ENCODE results near the gene PRXL2B. TPM values are rescaled to one million over a fixed set of nuclear protein-coding genes. Genes with fewer than 3 reads are reported as not detected.

Gene PRXL2B, protein sequence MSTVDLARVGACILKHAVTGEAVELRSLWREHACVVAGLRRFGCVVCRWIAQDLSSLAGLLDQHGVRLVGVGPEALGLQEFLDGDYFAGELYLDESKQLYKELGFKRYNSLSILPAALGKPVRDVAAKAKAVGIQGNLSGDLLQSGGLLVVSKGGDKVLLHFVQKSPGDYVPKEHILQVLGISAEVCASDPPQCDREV
- 50.0 and 50.6 TPM in 2 replicates for total RNA-seq

DNA sequence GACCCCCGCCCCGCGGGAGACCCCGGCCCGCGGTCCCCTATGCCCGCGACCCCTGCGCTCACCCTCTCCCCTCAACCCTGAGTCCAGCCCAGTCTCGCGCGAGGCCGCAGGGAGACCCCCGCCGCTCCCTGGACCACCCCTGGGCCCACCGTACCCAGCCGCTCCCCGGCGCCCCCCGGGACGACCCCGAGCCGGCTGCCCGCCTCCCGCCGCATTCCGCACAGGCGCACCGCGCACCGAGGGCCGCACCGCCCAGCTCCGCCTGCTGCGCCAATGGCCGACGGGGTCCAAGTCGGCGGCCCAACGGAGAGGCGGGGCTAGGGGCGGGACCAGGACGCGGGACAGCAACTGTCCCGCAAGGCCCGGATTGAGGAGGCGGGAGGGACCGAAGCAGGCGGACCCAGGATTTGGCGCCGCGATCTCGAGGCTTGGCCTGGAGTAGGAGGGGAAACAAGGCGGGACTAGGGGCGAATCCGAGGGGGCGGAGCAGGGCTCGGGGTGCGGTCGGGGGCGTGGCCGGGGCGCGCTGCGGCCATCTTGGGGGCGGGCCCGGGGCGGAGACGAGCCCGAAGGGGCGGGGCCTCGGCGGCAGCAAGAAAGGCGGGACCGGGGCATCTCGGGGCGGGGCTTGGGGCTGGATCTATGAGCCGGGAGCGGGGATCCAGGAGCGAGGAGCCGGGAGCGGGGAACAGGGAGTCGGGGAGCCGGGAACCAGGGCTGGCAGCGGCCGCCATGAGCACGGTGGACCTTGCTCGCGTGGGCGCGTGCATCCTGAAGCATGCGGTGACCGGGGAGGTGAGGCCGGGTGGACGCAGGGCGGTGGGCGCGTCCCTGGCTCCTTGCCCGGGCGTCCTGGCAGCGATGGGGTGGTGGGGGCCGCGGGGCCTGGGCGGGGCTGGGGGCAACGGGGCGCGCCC lies at the start of gene PRXL2B:
TSS of gene PRXL2B (plus strand) at position 624 of the 917 bp plus-strand sequence. CDS start at position 733, 109 bp downstream.

DNA sequence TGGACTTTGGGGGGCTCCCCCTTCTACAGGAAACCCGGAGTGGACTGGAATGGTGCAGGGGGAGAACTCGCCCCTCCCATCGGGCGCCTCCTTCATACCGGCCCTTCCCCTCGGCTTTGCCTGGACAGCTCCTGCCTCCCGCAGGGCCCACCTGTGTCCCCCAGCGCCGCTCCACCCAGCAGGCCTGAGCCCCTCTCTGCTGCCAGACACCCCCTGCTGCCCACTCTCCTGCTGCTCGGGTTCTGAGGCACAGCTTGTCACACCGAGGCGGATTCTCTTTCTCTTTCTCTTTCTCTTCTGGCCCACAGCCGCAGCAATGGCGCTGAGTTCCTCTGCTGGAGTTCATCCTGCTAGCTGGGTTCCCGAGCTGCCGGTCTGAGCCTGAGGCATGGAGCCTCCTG lies 30.3 kb upstream of the PRXL2B start, which contains the start of gene TNFRSF14:
TSS of gene TNFRSF14 (plus strand) at position 95 of the 401 bp plus-strand sequence. CDS start at position 389, 294 bp downstream.

DNA sequence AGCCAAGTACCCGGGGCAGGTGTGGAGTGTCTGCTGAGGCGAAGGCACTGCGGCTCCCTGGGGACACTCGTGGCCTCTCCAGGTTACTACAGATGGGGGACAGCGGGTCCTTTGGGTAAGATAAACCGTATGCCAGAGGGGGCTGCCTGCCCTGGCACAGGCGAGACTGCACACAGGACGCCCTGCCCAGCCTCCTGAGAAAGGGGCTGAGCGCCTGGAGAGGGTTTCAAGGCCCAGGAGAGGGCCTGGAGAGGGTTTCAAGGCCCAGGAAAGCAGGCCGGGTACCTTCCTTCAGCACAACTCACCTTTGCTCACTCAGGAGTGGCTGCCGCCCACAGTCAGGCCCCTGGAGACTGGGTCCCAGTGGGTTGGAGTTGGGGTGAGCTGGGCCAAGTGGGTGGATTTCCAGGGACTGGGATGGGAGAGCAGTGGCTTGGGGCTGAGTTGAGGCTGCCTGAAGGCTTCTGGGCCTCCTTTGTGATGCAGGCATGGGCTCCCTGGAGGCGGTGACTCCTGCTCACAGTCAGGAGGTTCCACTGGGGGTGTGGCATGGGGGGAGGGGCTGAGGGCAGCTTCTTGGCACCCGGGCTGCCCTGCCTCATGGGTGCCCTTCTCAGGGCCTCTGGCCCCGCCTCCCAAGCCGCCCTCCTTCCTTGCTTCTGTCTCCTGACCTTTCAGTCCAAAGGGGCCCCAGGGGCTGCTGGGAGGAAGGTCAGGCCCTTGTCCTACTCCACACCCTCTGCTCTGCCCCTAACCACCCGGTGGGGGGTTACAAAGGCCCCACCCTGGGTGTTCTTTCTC lies 46.2 kb downstream of the PRXL2B start, which contains the start of gene MMEL1:
TSS of gene MMEL1 (minus strand) at position 456 of the 801 bp plus-strand sequence. CDS start 3,532 bp downstream, outside the sequence.

Other genes with a start within 250 kb of the PRXL2B start
- gene MORN1, start 195.2 kb upstream of the PRXL2B start, total RNA-seq = 5.8 and 8.2 TPM in 2 replicates
- gene RER1, start 194.9 kb upstream of the PRXL2B start, total RNA-seq = 54.2 and 93.9 TPM in 2 replicates
- 33.8 and 39.8 TPM in 2 replicates for gene PEX10, start 174.2 kb upstream of the PRXL2B start, total RNA-seq
- gene PLCH2, start 110.5 kb upstream of the PRXL2B start, total RNA-seq = under 0.01 and 0.33 TPM in 2 replicates
- gene PANK4, start 60.2 kb upstream of the PRXL2B start, total RNA-seq = 30.3 and 35.6 TPM in 2 replicates
- gene HES5, start 56.5 kb upstream of the PRXL2B start, total RNA-seq = under 0.01 TPM in 1 of 2 replicates, not detected in the other
- gene TNFRSF14, start 30.4 kb upstream of the PRXL2B start, total RNA-seq = 35.2 and 55.2 TPM in 2 replicates
- gene MMEL1, start 46.2 kb downstream of the PRXL2B start, total RNA-seq = 0.38 and 5.9 TPM in 2 replicates
- gene TTC34, start 214.9 kb downstream of the PRXL2B start, total RNA-seq = under 0.01 and 0.10 TPM in 2 replicates